Prostate gland (tissue), 2 donors: ENCODE results near the gene PIWIL1.

Experiments used
- POLR2AphosphoS5 ChIP-seq: sonication (generic); formaldehyde crosslinking; IDR thresholded peaks from one replicate; pipeline ENCODE4 v1.6.1; 2017; ENCODE audit warnings: antibody characterized with exemption
- TF ChIP-seq, protein P1 (sequence below), 4 experiments: fragments of 200-600 bp in 2 of 4; fragments of 450-650 bp in 2 of 4; sonication (generic) in 2 of 4; IDR thresholded peaks; 1 replicate in 3 of 4; 2 replicates in 1 of 4; pipeline ENCODE4 v1.5.1; 2016 to 2019; ENCODE audit warnings: antibody characterized with exemption in 4 of 4, mild to moderate bottlenecking in 2 of 4, moderate library complexity in 2 of 4

DNA sequence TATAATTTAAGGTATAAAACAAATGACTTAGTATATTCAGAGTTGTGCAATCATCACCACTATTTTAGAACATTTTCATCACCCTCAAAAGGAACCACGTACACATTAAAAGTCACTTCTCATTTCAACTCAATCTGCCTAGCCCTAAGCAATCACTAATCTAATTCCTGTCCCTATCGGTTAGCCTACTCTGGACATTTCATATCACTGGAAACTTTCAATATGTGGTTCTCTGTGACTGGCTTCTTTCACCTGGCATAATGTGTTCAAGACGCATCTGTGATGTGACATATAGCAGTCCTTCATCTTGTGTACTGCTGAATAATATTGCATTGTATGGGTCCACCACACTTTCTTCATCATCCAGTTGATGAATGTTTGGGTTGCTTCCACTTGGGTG is 15.4 kb upstream of the PIWIL1 start:
- TF ChIP-seq, protein P1, sequence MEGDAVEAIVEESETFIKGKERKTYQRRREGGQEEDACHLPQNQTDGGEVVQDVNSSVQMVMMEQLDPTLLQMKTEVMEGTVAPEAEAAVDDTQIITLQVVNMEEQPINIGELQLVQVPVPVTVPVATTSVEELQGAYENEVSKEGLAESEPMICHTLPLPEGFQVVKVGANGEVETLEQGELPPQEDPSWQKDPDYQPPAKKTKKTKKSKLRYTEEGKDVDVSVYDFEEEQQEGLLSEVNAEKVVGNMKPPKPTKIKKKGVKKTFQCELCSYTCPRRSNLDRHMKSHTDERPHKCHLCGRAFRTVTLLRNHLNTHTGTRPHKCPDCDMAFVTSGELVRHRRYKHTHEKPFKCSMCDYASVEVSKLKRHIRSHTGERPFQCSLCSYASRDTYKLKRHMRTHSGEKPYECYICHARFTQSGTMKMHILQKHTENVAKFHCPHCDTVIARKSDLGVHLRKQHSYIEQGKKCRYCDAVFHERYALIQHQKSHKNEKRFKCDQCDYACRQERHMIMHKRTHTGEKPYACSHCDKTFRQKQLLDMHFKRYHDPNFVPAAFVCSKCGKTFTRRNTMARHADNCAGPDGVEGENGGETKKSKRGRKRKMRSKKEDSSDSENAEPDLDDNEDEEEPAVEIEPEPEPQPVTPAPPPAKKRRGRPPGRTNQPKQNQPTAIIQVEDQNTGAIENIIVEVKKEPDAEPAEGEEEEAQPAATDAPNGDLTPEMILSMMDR (IDR thresholded peaks at IDR 0.05) = no peak
- no peak for TF ChIP-seq POLR2AphosphoS5
